ENCODE measurements around the gene OSBPL1A. TPM values are rescaled to one million over a fixed set of nuclear protein-coding genes. Genes with fewer than 3 reads are reported as not detected.

OSBPL1A gene
- total RNA-seq, 4 donors from 2014 or later = 67.6 to 208 (median 87.3) TPM

DNA sequence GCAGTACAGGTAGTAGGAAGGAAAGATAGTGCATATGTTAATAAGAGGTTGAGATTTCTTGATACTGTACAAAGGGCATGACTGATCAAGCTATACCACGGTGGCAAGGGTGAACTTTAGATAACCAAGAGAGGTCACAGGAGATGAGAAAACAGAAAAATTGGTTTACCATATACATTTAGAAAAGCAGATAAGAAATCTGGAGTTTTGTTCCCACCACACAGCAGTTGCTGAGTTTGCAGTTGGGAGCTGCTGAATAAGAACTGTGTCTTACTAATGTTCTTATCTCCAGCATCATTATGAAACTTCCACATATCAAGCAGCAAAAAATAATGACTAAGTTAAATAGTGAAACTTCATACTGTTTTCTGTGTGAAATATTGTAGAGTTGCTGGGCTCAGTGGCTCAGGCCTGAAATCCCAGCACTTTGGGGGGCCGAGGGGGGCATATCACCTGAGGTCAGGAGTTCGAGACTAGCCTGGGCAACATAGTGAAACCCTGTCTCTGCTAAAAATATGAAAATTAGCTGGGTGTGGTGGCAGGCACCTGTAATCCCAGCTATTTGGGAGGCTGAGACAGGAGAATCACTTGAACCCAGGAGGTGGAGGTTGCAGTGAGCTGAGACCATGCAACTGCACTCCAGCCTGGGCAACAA is 16.9 kb upstream of the OSBPL1A start:
- TF ChIP-seq, protein P1, sequence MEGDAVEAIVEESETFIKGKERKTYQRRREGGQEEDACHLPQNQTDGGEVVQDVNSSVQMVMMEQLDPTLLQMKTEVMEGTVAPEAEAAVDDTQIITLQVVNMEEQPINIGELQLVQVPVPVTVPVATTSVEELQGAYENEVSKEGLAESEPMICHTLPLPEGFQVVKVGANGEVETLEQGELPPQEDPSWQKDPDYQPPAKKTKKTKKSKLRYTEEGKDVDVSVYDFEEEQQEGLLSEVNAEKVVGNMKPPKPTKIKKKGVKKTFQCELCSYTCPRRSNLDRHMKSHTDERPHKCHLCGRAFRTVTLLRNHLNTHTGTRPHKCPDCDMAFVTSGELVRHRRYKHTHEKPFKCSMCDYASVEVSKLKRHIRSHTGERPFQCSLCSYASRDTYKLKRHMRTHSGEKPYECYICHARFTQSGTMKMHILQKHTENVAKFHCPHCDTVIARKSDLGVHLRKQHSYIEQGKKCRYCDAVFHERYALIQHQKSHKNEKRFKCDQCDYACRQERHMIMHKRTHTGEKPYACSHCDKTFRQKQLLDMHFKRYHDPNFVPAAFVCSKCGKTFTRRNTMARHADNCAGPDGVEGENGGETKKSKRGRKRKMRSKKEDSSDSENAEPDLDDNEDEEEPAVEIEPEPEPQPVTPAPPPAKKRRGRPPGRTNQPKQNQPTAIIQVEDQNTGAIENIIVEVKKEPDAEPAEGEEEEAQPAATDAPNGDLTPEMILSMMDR (IDR thresholded peaks at IDR 0.05; ENCODE audit: low read depth) = no peak

DNA sequence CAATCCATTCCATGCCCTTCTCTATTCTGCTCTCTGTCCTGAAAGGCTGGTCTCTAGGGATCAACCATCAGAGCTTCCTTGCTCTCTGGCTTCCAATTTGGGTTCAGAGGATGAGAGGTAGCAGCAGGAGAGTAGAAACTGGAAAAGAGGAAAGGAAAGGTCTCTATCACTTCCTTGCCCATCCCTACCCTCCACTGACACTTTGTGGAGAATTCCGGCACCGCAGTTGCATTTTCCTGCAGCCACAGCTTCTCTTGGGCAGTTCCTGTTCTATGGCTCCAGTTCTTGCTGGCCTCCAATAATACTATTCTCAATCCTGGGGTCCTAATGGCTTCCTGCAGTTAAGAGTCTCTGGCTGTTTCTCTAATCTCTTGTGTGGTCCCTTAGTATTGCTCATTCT is 15.5 kb upstream of the OSBPL1A start:
- TF ChIP-seq, protein P1 (IDR thresholded peaks at IDR 0.05; ENCODE audit: low read depth) = no peak

DNA sequence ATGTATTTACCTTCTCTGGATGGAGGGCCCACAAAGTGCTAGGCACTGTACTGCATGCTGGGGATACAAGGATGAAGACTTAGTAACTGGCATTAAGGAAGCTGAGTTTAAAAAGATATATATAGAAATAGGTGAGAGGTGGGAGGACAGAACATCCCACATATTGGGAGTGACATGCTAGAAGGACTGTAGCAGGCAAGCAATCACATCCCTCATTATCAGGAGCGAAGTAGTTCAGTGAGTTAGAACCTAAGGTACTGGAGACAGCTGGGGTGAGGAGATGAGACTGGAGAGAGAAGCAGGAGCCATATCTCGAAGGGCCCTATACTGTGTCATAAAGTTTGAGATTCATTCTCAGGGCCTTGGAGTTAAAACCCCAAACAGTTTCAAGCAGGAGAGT is 10.9 kb upstream of the OSBPL1A start:
- TF ChIP-seq, protein P1 (IDR thresholded peaks at IDR 0.05; ENCODE audit: low read depth) = no peak

DNA sequence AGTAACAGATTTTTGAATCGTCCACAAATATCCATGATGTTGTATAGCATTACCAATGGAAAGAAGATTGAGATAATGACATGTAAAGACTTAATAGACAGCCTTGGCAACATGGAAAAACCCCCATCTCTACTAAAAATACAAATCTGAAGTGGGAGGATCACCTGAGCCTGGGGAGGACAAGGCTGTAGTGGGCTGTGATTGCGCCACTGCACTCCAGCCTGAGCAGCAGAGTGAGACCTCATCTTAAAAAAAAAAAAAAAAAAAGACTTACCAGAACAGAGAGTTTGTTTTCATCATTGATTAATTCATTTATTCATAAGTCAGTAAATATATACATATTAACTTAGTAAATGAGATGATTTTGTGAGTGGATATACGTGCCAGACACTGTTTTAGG is 7.0 kb upstream of the OSBPL1A start:
- TF ChIP-seq, protein P1 (IDR thresholded peaks at IDR 0.05; ENCODE audit: low read depth) = no peak

DNA sequence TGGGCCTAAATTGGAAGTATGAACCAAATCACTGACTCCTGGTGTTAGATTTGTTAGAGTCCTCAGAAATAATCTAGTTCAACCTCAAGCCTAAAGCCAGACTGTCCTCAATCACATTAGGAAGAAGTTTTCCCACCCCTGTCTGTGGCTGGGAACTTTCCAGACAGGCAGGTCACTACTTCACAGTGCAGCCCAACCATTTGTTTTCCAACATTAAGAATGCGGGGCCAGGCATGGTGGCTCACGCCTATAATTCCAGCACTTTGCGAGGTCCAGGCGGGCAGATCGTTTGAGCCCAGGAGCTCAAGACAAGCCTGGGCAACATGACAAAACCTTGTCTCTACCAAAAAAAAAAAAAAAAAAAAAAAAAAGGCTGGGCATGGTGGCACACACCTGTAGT is 5.5 kb upstream of the OSBPL1A start:
- TF ChIP-seq, protein P1 (IDR thresholded peaks at IDR 0.05; ENCODE audit: low read depth) = no peak

DNA sequence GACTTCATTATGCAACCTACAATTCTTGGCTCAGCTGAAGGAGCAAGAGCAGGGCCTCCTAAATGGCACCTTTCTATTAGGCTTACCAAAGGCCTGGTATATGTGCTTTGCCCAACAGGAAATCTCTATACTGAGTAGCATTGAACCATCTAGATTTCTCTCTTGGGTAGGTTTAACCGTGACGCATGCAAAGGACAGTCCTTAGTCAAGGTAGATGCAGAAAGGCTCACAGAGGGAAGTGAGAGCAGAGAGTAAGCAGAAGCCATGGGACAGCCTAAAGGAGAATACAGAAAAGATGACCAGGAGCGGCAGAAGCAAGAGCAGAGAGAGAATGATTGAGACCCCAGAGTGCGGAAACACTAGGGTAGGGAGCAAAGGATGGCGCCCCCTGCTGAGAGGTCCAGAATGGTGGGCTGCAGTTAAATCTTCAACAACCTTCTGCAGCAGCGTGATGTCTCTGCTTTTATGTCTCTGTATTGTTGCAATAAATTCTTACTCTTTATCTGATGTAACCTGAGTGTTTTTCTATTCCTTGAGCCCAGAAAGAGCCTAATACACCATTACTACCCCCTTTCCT is 4.7 kb upstream of the OSBPL1A start:
- TF ChIP-seq, protein P1 (IDR thresholded peaks at IDR 0.05; ENCODE audit: low read depth) = no peak

DNA sequence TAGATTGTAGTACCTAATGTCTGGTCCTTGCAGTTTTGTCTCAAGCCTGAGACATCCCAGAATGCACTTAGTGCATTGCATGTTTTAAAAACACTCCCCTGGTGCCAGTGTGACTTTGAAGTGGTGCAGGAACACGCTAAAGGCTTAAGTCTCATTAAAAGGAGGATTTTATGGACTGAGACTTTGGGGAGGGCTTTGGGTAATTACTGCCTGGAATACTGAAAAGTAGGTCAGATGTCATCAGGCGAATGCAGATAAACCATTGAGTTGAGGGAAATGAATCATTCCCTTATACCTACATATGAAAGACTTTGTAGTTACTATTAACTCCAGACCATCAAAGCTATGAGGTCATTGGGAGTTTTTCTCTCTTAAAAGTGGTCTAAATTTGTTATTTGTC is 3.0 kb upstream of the OSBPL1A start:
- TF ChIP-seq, protein P1 (IDR thresholded peaks at IDR 0.05; ENCODE audit: low read depth) = no peak

All from subcutaneous adipose tissue (tissue), 4 donors.